ENCODE results near the gene SPEM3.
A peak's percentile ranks its signal among the peaks of the same experiment; 100 is the strongest.

GRCh38 chr17:7403977-7404736 is 24.5 kb upstream of the SPEM3 start, which contains the start of gene TMEM256:
- TF ChIP-seq EP300 (IDR thresholded peaks at IDR 0.05), result peak; percentile 8
- TF ChIP-seq CTCF (IDR thresholded peaks at IDR 0.05), result peak in 2 of 3 donors; percentile 35 to 46

Measured in ovary (tissue), 3 donors.